PFSK-1 (cell line): ENCODE results near the gene COL6A5.

Experiments used
- POLR2AphosphoS5 ChIP-seq: IDR thresholded peaks from 2 replicates; pipeline ENCODE4 v1.6.1; 2012; ENCODE audit warnings: low read depth, mild to moderate bottlenecking, control low read depth, low read length, moderate library complexity
- SIN3A ChIP-seq: IDR thresholded peaks from 2 replicates; pipeline ENCODE4 v1.6.1; 2012; ENCODE audit warnings: mild to moderate bottlenecking, low read length, moderate library complexity, borderline replicate concordance; ENCODE audit not compliant: insufficient read depth

- no peak for TF ChIP-seq POLR2AphosphoS5
- no peak for TF ChIP-seq SIN3A
These were observed 45.9 kb upstream of the COL6A5 start for GRCh38 chr3:130299531-130299930.
